Measurements from ENCODE around the gene PIM3.

The PIM3 gene

GRCh38 chr22:49948958-49949913 lies 11.3 kb upstream of the PIM3 start:
- H3K4me1 ChIP-seq (ENCODE audit: control insufficient read depth, insufficient read depth, low read length) = no peaks in the 10 kb centered on the region
- no peaks in the 10 kb centered on the region for H3K27me3 ChIP-seq (ENCODE audit: control insufficient read depth, insufficient read depth, low read length)
- no peak overlapping the region for H3K27ac ChIP-seq (ENCODE audit: low read depth, low read length)
- H3K36me3 ChIP-seq (ENCODE audit: control insufficient read depth, insufficient read depth, low read length) = no peaks in the 10 kb centered on the region
- H3K9ac ChIP-seq (ENCODE audit: low read length) = peak overlapping the region; percentile 30
- peak overlapping the region; percentile 43 for H3K4me3 ChIP-seq (ENCODE audit: low read length)

DNA sequence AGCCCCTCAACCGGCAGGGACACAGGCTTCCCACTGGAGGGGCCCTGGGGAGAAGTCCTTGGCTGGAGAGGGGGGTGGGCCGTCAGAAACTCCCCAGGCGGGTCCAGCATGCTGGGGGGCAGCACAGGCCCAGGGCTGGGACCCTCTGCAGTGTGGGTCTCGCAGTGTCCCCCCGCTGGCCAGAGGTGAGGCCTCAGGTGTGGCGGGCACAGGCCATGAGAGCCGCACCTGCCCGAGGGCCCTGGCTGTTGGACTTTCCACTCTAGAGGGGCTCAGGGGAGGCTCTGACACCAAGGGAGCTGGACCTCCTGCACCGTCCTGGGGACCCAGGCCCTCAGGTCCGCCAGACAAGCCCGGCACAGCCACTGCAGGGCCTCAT lies 10.7 kb upstream of the PIM3 start:
- Histone ChIP-seq H3K27me3 (ENCODE audit: control insufficient read depth, insufficient read depth, low read length) (no peaks in the 10 kb centered on the region), H3K27ac (ENCODE audit: low read depth, low read length) (no peak overlapping the region), H3K9ac (ENCODE audit: low read length) (peak overlapping the region; percentile 30), H3K36me3 (ENCODE audit: control insufficient read depth, insufficient read depth, low read length) (no peaks in the 10 kb centered on the region), H3K4me3 (ENCODE audit: low read length) (no peak overlapping the region), H3K4me1 (ENCODE audit: control insufficient read depth, insufficient read depth, low read length) (no peaks in the 10 kb centered on the region)

DNA sequence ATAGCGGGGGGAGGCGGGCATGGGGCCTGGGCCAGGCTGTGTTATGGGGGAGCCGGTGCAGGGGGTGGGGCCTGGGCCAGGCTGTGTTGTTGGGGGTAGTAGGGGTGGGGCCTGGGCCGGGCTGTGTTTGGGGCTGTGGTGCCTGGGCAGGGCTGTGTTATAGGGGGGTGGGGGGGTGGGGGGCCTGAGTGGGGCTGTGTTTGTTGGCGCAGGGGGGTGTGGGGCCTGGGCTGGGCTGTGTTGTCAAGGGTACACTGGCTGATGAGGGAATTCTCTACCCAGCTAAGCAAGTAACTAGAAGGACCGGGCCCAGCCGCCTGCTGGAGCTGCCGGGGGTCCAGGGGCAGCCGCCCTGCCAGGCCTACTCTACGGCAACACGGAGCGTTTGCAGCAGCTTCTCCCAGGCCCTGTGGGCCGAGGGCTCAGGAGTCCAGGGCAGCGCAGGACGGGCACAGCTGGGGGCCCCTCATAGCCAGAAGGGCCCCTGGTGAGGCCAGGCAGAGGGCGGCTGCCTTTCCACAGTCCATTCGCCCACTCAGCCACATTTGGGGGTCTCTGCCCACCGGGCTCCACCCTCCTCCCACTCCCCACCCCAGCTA lies 10.1 kb upstream of the PIM3 start:
- H3K4me1 ChIP-seq (ENCODE audit: control insufficient read depth, insufficient read depth, low read length) = no peaks in the 10 kb centered on the region
- H3K4me3 ChIP-seq (ENCODE audit: low read length) = no peak overlapping the region
- H3K9ac ChIP-seq (ENCODE audit: low read length) = no peak overlapping the region
- H3K27me3 ChIP-seq (ENCODE audit: control insufficient read depth, insufficient read depth, low read length) = no peaks in the 10 kb centered on the region
- H3K36me3 ChIP-seq (ENCODE audit: control insufficient read depth, insufficient read depth, low read length) = no peaks in the 10 kb centered on the region
- no peak overlapping the region for H3K27ac ChIP-seq (ENCODE audit: low read depth, low read length)

GRCh38 chr22:49951000-49951677 lies 9.4 kb upstream of the PIM3 start:
- no peaks in the 10 kb centered on the region for H3K4me1 ChIP-seq (ENCODE audit: control insufficient read depth, insufficient read depth, low read length)
- H3K27ac ChIP-seq (ENCODE audit: low read depth, low read length) = peak overlapping the region; percentile 1
- H3K27me3 ChIP-seq (ENCODE audit: control insufficient read depth, insufficient read depth, low read length) = no peaks in the 10 kb centered on the region
- no peak overlapping the region for H3K4me3 ChIP-seq (ENCODE audit: low read length)
- H3K36me3 ChIP-seq (ENCODE audit: control insufficient read depth, insufficient read depth, low read length) = no peaks in the 10 kb centered on the region
- H3K9ac ChIP-seq (ENCODE audit: low read length) = no peak overlapping the region

DNA sequence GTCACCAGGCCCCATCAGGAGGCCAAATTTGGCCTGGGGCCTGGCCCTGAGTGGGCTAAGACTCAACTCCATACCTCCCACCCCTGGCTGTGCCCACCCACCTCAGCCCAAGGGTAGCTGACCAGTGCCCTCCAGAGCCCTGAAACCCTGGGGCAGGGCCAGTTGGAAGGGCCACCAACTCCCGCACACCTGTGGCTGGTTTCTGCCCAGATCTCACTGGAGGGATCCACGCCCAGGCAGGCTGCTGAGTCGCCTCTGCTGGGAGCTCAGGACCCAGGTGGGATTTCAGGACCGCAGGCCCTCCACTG lies 8.9 kb upstream of the PIM3 start:
- Histone ChIP-seq H3K4me3 (ENCODE audit: low read length) (no peak overlapping the region), H3K4me1 (ENCODE audit: control insufficient read depth, insufficient read depth, low read length) (no peaks in the 10 kb centered on the region), H3K9ac (ENCODE audit: low read length) (no peak overlapping the region), H3K27me3 (ENCODE audit: control insufficient read depth, insufficient read depth, low read length) (no peaks in the 10 kb centered on the region), H3K27ac (ENCODE audit: low read depth, low read length) (peak overlapping the region; percentile 1), H3K36me3 (ENCODE audit: control insufficient read depth, insufficient read depth, low read length) (no peaks in the 10 kb centered on the region)

- H3K4me1 ChIP-seq (ENCODE audit: control insufficient read depth, insufficient read depth, low read length) = no peaks in the 10 kb centered on the region
- no peak overlapping the region for H3K27ac ChIP-seq (ENCODE audit: low read depth, low read length)
- H3K4me3 ChIP-seq (ENCODE audit: low read length) = no peak overlapping the region
- no peak overlapping the region for H3K9ac ChIP-seq (ENCODE audit: low read length)
- no peaks in the 10 kb centered on the region for H3K27me3 ChIP-seq (ENCODE audit: control insufficient read depth, insufficient read depth, low read length)
- H3K36me3 ChIP-seq (ENCODE audit: control insufficient read depth, insufficient read depth, low read length) = no peaks in the 10 kb centered on the region
These were observed 8.3 kb upstream of the PIM3 start for GRCh38 chr22:49951986-49952896.

DNA sequence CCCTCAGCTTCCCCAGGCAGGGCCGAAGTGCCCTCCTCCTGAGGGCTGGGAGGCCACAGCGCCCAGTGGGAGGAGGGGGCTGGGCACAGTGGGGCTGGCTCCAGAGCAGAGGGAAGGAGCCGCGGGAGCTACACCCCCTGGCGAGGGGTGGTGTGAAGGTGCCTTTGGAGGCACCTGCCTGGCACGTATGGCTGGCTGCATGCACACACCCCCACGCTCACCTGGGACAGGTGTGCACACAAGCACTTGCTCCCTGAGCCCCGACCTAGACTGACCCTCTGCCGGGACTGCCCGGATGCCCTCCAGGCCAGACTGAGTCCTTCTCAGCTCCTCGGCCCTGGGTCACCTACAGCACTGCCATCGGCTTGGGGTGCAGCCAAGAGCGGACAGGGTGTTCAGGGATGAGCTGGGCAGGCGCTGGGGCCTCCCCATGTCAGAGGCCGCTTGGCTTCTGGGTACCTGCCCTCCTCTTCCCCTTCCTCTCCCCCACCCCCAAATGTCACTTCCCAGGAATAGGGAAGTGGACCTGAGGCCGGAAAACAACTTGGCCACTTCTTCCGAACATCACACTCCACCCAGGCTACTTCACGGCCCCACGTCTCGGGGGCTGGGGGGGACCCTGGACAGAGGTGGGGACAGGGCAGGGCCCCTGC lies 7.4 kb upstream of the PIM3 start:
- H3K4me3 ChIP-seq (ENCODE audit: low read length) = no peak overlapping the region
- H3K9ac ChIP-seq (ENCODE audit: low read length) = no peak overlapping the region
- no peaks in the 10 kb centered on the region for H3K36me3 ChIP-seq (ENCODE audit: control insufficient read depth, insufficient read depth, low read length)
- H3K4me1 ChIP-seq (ENCODE audit: control insufficient read depth, insufficient read depth, low read length) = no peaks in the 10 kb centered on the region
- no peaks in the 10 kb centered on the region for H3K27me3 ChIP-seq (ENCODE audit: control insufficient read depth, insufficient read depth, low read length)
- no peak overlapping the region for H3K27ac ChIP-seq (ENCODE audit: low read depth, low read length)

GRCh38 chr22:49953680-49954344 lies 6.8 kb upstream of the PIM3 start:
- H3K9ac ChIP-seq (ENCODE audit: low read length) = no peak overlapping the region

DNA sequence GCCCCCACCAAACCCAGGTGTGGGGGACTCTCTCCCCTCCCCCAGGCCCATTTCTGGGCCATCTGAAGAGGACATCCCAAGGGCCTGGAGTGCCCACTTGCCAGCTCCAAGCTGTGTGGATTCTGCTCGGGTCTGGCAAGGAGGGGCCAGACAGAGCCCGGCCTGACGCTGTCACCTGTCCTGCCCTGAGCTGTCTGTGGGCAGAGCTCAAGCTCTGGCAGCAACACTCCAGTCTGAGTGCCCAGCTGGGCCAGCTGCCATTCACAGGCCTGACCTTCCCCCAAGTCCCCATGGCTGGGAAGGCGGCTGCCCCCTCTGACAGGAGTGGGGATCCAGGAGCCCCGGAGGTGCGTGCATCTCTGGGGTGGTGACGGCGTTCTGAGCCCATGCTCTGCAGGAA lies 6.2 kb upstream of the PIM3 start:
- H3K27me3 ChIP-seq (ENCODE audit: control insufficient read depth, insufficient read depth, low read length) = no peaks in the 10 kb centered on the region
- H3K36me3 ChIP-seq (ENCODE audit: control insufficient read depth, insufficient read depth, low read length) = no peaks in the 10 kb centered on the region
- H3K4me3 ChIP-seq (ENCODE audit: low read length) = no peak overlapping the region
- no peak overlapping the region for H3K27ac ChIP-seq (ENCODE audit: low read depth, low read length)
- no peak overlapping the region for H3K9ac ChIP-seq (ENCODE audit: low read length)
- no peaks in the 10 kb centered on the region for H3K4me1 ChIP-seq (ENCODE audit: control insufficient read depth, insufficient read depth, low read length)

More at GRCh38 chr22:49953680-49954344, 6.8 kb upstream of the PIM3 start:
- Histone ChIP-seq H3K4me1 (ENCODE audit: control insufficient read depth, insufficient read depth, low read length) (no peaks in the 10 kb centered on the region), H3K27me3 (ENCODE audit: control insufficient read depth, insufficient read depth, low read length) (no peaks in the 10 kb centered on the region), H3K4me3 (ENCODE audit: low read length) (no peak overlapping the region), H3K36me3 (ENCODE audit: control insufficient read depth, insufficient read depth, low read length) (no peaks in the 10 kb centered on the region), H3K27ac (ENCODE audit: low read depth, low read length) (no peak overlapping the region)

- no peaks in the 10 kb centered on the region for H3K27me3 ChIP-seq (ENCODE audit: control insufficient read depth, insufficient read depth, low read length)
- no peaks in the 10 kb centered on the region for H3K36me3 ChIP-seq (ENCODE audit: control insufficient read depth, insufficient read depth, low read length)
- H3K27ac ChIP-seq (ENCODE audit: low read depth, low read length) = no peak overlapping the region
- H3K4me1 ChIP-seq (ENCODE audit: control insufficient read depth, insufficient read depth, low read length) = no peaks in the 10 kb centered on the region
- no peak overlapping the region for H3K9ac ChIP-seq (ENCODE audit: low read length)
- H3K4me3 ChIP-seq (ENCODE audit: low read length) = no peak overlapping the region
These were observed 5.5 kb upstream of the PIM3 start for GRCh38 chr22:49954991-49955580.
